Keratinocyte (primary cell): ENCODE data around the gene PIGN. TPM values are rescaled to one million over a fixed set of nuclear protein-coding genes. Genes with fewer than 3 reads are reported as not detected.

Experiments
- DNase-seq: peaks from one replicate; pipeline ENCODE4 v3.0.0-alpha.2; 2011; ENCODE audit warnings: low read depth, missing footprints, low spot score
- FAIRE-seq: peaks from 2 replicates; lab custom pipeline; 2011; peaks lifted over from hg19 to GRCh38; lab: Jason Lieb, UNC
- H2AFZ ChIP-seq: 2 replicates; pipeline ENCODE4 v1.6.0; 2012; ENCODE audit warnings: low read length, control low read depth, inconsistent platforms; ENCODE audit not compliant: control insufficient read depth
- H3K27ac ChIP-seq: 2 replicates; pipeline ENCODE4 v1.5.1; 2011; ENCODE audit warnings: low read length; ENCODE audit not compliant: control insufficient read depth, insufficient read depth
- H3K27me3 ChIP-seq: 3 replicates; pipeline ENCODE4 v1.6.0; 2011; ENCODE audit warnings: low read length; ENCODE audit not compliant: control insufficient read depth, insufficient read depth; ENCODE audit errors: extremely low read depth
- H3K36me3 ChIP-seq, 2 experiments: 2 replicates in 1 of 2; 3 replicates in 1 of 2; pipeline ENCODE4 v1.5.1; 2011; ENCODE audit warnings: low read length in 2 of 2, mild to moderate bottlenecking in 1 of 2; ENCODE audit not compliant: control insufficient read depth in 2 of 2, insufficient read depth in 2 of 2; ENCODE audit errors: extremely low read depth in 1 of 2
- H3K4me1 ChIP-seq: 3 replicates; pipeline ENCODE4 v1.5.1; 2011; ENCODE audit warnings: low read length; ENCODE audit not compliant: control insufficient read depth, insufficient read depth; ENCODE audit errors: extremely low read depth
- H3K4me2 ChIP-seq: 3 replicates; pipeline ENCODE4 v1.6.0; 2011; ENCODE audit warnings: low read depth, low read length; ENCODE audit not compliant: control insufficient read depth, insufficient read depth; ENCODE audit errors: extremely low read depth
- H3K4me3 ChIP-seq, 3 experiments: fragments of 200-600 bp in 1 of 3; sonication (generic) in 1 of 3; 2 replicates in 2 of 3; 3 replicates in 1 of 3; pipeline ENCODE4 v1.5.1; 2011 to 2016; ENCODE audit warnings: low read length in 3 of 3, mild to moderate bottlenecking in 3 of 3, control low read depth in 2 of 3, inconsistent platforms in 1 of 3, low read depth in 1 of 3, mixed read lengths in 1 of 3, mixed run types in 1 of 3, moderate library complexity in 1 of 3; ENCODE audit not compliant: control insufficient read depth in 2 of 3, insufficient read depth in 2 of 3; ENCODE audit errors: extremely low read depth in 1 of 3
- H3K79me2 ChIP-seq: 2 replicates; pipeline ENCODE4 v1.6.0; 2012; ENCODE audit warnings: low read length; ENCODE audit not compliant: control insufficient read depth, insufficient read depth
- H3K9ac ChIP-seq: 3 replicates; pipeline ENCODE4 v1.6.0; 2011; ENCODE audit warnings: low read length; ENCODE audit not compliant: control insufficient read depth, insufficient read depth; ENCODE audit errors: extremely low read depth
- H3K9me1 ChIP-seq: 3 replicates; pipeline ENCODE4 v1.6.0; 2011; ENCODE audit warnings: low read length; ENCODE audit not compliant: control insufficient read depth, insufficient read depth; ENCODE audit errors: extremely low read depth
- H3K9me3 ChIP-seq: 2 replicates; pipeline ENCODE4 v1.5.1; 2012; ENCODE audit warnings: low read depth, low read length; ENCODE audit not compliant: control insufficient read depth
- H4K20me1 ChIP-seq: 3 replicates; pipeline ENCODE4 v1.6.0; 2011; ENCODE audit warnings: low read length; ENCODE audit not compliant: control insufficient read depth, insufficient read depth; ENCODE audit errors: extremely low read depth
- CTCF ChIP-seq, 3 experiments: IDR thresholded peaks in 1 of 3; conservative IDR thresholded peaks in 1 of 3; optimal IDR thresholded peaks in 1 of 3; 2 replicates in 2 of 3; 3 replicates in 1 of 3; pipeline versions ENCODE3 to v1.5.1; 2011; ENCODE audit warnings: low read length in 3 of 3, mild to moderate bottlenecking in 3 of 3, moderate library complexity in 2 of 3, control low read depth in 1 of 3, inconsistent platforms in 1 of 3; ENCODE audit not compliant: insufficient read depth in 2 of 3; ENCODE audit errors: extremely low read depth in 1 of 3
- EZH2 ChIP-seq: IDR thresholded peaks from one replicate; pipeline ENCODE4 v1.6.1; 2012; ENCODE audit warnings: inconsistent platforms, mild to moderate bottlenecking, low read length, moderate library complexity
- dilution Hi-C: fragments of 300-500 bp; cut with MboI; formaldehyde crosslinking; loops from one replicate; pipeline ENCODE4 v1.7.0; 2020; ENCODE audit warnings: low sequenced_read_pairs; ENCODE audit not compliant: extremely low pct_ligation_motif_present
- polyA plus RNA-seq, 5 experiments: library from polyadenylated mRNA; depleted of rRNA in 3 of 5; stranded (reverse) in 3 of 5; stranded (forward) in 1 of 5; unstranded in 1 of 5; fragments of >200 nt; gene quantifications; 1 replicate in 1 of 5; 2 replicates in 3 of 5; 3 replicates in 1 of 5; pipeline versions ENCODE4 v1.2.1 to v1.2.3, GENCODE V29; 2011 to 2012; ENCODE audit warnings: missing spikeins in 2 of 5, low read depth in 1 of 5, low replicate concordance in 1 of 5

Gene PIGN
- polyA plus RNA-seq, 1 donor (not counting 4 experiments of a cell fraction or from before 2014, with no cell fraction given) = 41.2 TPM

- Histone ChIP-seq H3K4me3 (no peak overlapping the region), H3K79me2 (no peaks in the 10 kb centered on the region), H3K9me1 (no peaks in the 10 kb centered on the region), H3K9me3 (no peaks in the 10 kb centered on the region), H2AFZ (peak overlapping the region; percentile 27), H3K27ac (no peak overlapping the region), H3K9ac (no peak overlapping the region), H3K36me3 (no peaks in the 10 kb centered on the region), H3K27me3 (no peaks in the 10 kb centered on the region), H4K20me1 (no peaks in the 10 kb centered on the region), H3K4me1 (peaks cover 4% of the 10 kb centered on the region), H3K4me2 (no peak overlapping the region)
- DNase-seq (no peak), FAIRE-seq (peak; percentile 34)
- dilution Hi-C loops = no loop called here
- TF ChIP-seq EZH2 (no peak), CTCF (optimal IDR thresholded peaks at IDR 0.05 in 1 of 3, IDR thresholded peaks at IDR 0.05 in 1 of 3, conservative IDR thresholded peaks at IDR 0.05 in 1 of 3; ENCODE audit: extremely low read depth in 1 of 3, insufficient read depth in 2 of 3, low read length in 3 of 3) (no peak)
Measured at GRCh38 chr18:62030091-62030985, 156.5 kb downstream of the PIGN start.

- H3K27me3 ChIP-seq = no peaks in the 10 kb centered on the region
- H3K79me2 ChIP-seq = no peaks in the 10 kb centered on the region
- peaks cover 11% of the 10 kb centered on the region for H3K4me1 ChIP-seq
- H3K9ac ChIP-seq = no peak overlapping the region
- DNase-seq = no peak
- H3K9me1 ChIP-seq = no peaks in the 10 kb centered on the region
- no peak for FAIRE-seq
- TF ChIP-seq EZH2 = no peak
- dilution Hi-C loops = no loop called here
- H2AFZ ChIP-seq = no peak overlapping the region
- no peak overlapping the region for H3K27ac ChIP-seq
- no peaks in the 10 kb centered on the region for H4K20me1 ChIP-seq
- H3K36me3 ChIP-seq = no peaks in the 10 kb centered on the region
- no peaks in the 10 kb centered on the region for H3K9me3 ChIP-seq
- no peak overlapping the region for H3K4me2 ChIP-seq
- no peak overlapping the region for H3K4me3 ChIP-seq
Measured at GRCh38 chr18:62028715-62029114, 158.1 kb downstream of the PIGN start.
